ENCODE measurements around the gene SDCBP2.

- TF ChIP-seq POLR2A (IDR thresholded peaks at IDR 0.05; ENCODE audit: low read length) (no peak), GATA1 (IDR thresholded peaks at IDR 0.05; ENCODE audit: low read depth, low read length) (no peak)
These were observed 44.7 kb upstream of the SDCBP2 start for GRCh38 chr20:1373614-1374013.
